HEK293 (cell line): ENCODE measurements around the gene FFAR4.

ENCODE experiments used
- PRDM1 ChIP-seq: fragments of 450-650 bp; formaldehyde crosslinking; IDR thresholded peaks from 2 replicates; pipeline ENCODE4; 2016; ENCODE audit warnings: missing biosample characterization, missing genetic modification characterization
- ZBTB21 ChIP-seq: fragments of 450-650 bp; formaldehyde crosslinking; IDR thresholded peaks from 2 replicates; pipeline ENCODE4 v1.5.1; 2017; ENCODE audit warnings: missing biosample characterization, missing genetic modification characterization
- ZNF138 ChIP-seq: fragments of 450-650 bp; formaldehyde crosslinking; IDR thresholded peaks from 2 replicates; pipeline ENCODE4 v1.5.1; 2016; ENCODE audit warnings: missing biosample characterization, missing genetic modification characterization, borderline replicate concordance
- ZNF157 ChIP-seq: fragments of 450-650 bp; formaldehyde crosslinking; IDR thresholded peaks from 2 replicates; pipeline ENCODE4 v1.5.1; 2016; ENCODE audit warnings: missing biosample characterization, missing genetic modification characterization
- ZNF221 ChIP-seq: fragments of 450-650 bp; formaldehyde crosslinking; IDR thresholded peaks from 2 replicates; pipeline ENCODE4 v1.5.1; 2017; ENCODE audit warnings: missing biosample characterization, missing genetic modification characterization, borderline replicate concordance
- ZNF514 ChIP-seq: fragments of 450-650 bp; formaldehyde crosslinking; IDR thresholded peaks from 2 replicates; pipeline ENCODE4 v1.5.1; 2016; ENCODE audit warnings: missing biosample characterization, missing genetic modification characterization
- ZNF529 ChIP-seq: fragments of 450-650 bp; formaldehyde crosslinking; IDR thresholded peaks from 2 replicates; pipeline ENCODE4 v1.5.1; 2017; ENCODE audit warnings: missing genetic modification characterization, missing biosample characterization; ENCODE audit not compliant: insufficient replicate concordance
- ZNF530 ChIP-seq: fragments of 450-650 bp; formaldehyde crosslinking; IDR thresholded peaks from 2 replicates; pipeline ENCODE4 v1.5.1; 2016; ENCODE audit warnings: low read depth, missing biosample characterization, missing genetic modification characterization
- ZNF830 ChIP-seq: fragments of 450-650 bp; IDR thresholded peaks from 2 replicates; pipeline ENCODE4 v1.5.0; 2018; ENCODE audit warnings: missing biosample characterization, missing genetic modification characterization, low read depth, mild to moderate bottlenecking, moderate library complexity
- TF ChIP-seq, protein P1 (sequence below): fragments of 450-650 bp; formaldehyde crosslinking; IDR thresholded peaks from 2 replicates; pipeline ENCODE4 v1.5.1; 2016; ENCODE audit warnings: missing biosample characterization, missing genetic modification characterization
- TF ChIP-seq, protein P2 (sequence below): fragments of 450-650 bp; formaldehyde crosslinking; IDR thresholded peaks from 2 replicates; pipeline ENCODE4 v1.5.1; 2016; ENCODE audit warnings: missing biosample characterization, missing genetic modification characterization
- TF ChIP-seq, protein P3 (sequence below): fragments of 450-650 bp; formaldehyde crosslinking; conservative IDR thresholded peaks from 2 replicates; pipeline ENCODE4 v1.5.1; 2016; ENCODE audit warnings: low read depth, missing biosample characterization, missing genetic modification characterization

DNA sequence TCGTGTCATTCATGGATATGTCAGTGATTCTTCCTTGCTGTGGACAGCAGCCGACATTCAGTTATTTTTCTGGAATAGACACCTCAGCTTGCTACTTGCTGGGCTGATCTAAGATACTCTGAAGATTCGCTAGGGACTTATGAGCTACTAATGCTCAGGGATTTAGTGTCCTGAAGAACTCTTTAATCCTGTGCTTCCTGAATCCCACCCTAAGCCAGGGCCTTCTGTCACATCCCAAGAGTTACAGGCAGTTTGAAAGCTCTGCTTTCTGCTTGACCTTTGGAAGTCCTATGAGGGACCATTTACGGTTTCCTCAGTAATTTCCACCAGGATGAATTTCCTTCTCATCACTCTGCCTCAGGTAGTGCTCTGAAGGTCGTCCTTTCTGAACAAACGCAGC, 45.8 kb downstream of the FFAR4 start, which contains the start of gene PDE6C:
- TF ChIP-seq ZNF830 (tag by site-specific recombination): no peak
- TF ChIP-seq, protein P1, sequence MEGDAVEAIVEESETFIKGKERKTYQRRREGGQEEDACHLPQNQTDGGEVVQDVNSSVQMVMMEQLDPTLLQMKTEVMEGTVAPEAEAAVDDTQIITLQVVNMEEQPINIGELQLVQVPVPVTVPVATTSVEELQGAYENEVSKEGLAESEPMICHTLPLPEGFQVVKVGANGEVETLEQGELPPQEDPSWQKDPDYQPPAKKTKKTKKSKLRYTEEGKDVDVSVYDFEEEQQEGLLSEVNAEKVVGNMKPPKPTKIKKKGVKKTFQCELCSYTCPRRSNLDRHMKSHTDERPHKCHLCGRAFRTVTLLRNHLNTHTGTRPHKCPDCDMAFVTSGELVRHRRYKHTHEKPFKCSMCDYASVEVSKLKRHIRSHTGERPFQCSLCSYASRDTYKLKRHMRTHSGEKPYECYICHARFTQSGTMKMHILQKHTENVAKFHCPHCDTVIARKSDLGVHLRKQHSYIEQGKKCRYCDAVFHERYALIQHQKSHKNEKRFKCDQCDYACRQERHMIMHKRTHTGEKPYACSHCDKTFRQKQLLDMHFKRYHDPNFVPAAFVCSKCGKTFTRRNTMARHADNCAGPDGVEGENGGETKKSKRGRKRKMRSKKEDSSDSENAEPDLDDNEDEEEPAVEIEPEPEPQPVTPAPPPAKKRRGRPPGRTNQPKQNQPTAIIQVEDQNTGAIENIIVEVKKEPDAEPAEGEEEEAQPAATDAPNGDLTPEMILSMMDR (tag by site-specific recombination): no peak
- no peak for TF ChIP-seq ZNF514 (tag by site-specific recombination)
- no peak for TF ChIP-seq ZNF157 (tag by site-specific recombination)
- TF ChIP-seq ZBTB21 (tag by site-specific recombination): no peak
- TF ChIP-seq ZNF529 (tag by site-specific recombination): no peak
- TF ChIP-seq ZNF530 (tag by site-specific recombination): no peak
- TF ChIP-seq, protein P2, sequence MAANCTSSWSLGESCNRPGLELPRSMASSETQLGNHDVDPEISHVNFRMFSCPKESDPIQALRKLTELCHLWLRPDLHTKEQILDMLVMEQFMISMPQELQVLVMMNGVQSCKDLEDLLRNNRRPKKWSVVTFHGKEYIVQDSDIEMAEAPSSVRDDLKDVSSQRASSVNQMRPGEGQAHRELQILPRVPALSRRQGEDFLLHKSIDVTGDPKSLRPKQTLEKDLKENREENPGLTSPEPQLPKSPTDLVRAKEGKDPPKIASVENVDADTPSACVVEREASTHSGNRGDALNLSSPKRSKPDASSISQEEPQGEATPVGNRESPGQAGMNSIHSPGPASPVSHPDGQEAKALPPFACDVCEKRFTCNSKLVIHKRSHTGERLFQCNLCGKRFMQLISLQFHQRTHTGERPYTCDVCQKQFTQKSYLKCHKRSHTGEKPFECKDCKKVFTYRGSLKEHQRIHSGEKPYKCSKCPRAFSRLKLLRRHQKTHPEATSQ (tag by site-specific recombination): no peak
- TF ChIP-seq ZNF221 (tag by site-specific recombination): no peak
- no peak for TF ChIP-seq PRDM1
- TF ChIP-seq, protein P3, sequence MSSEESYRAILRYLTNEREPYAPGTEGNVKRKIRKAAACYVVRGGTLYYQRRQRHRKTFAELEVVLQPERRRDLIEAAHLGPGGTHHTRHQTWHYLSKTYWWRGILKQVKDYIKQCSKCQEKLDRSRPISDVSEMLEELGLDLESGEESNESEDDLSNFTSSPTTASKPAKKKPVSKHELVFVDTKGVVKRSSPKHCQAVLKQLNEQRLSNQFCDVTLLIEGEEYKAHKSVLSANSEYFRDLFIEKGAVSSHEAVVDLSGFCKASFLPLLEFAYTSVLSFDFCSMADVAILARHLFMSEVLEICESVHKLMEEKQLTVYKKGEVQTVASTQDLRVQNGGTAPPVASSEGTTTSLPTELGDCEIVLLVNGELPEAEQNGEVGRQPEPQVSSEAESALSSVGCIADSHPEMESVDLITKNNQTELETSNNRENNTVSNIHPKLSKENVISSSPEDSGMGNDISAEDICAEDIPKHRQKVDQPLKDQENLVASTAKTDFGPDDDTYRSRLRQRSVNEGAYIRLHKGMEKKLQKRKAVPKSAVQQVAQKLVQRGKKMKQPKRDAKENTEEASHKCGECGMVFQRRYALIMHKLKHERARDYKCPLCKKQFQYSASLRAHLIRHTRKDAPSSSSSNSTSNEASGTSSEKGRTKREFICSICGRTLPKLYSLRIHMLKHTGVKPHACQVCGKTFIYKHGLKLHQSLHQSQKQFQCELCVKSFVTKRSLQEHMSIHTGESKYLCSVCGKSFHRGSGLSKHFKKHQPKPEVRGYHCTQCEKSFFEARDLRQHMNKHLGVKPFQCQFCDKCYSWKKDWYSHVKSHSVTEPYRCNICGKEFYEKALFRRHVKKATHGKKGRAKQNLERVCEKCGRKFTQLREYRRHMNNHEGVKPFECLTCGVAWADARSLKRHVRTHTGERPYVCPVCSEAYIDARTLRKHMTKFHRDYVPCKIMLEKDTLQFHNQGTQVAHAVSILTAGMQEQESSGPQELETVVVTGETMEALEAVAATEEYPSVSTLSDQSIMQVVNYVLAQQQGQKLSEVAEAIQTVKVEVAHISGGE (tag by site-specific recombination): no peak
- TF ChIP-seq ZNF138 (tag by site-specific recombination): no peak
